Hepatocyte (in vitro differentiated cells): ENCODE data around the gene NAA11.

Experiments used
- CTCF ChIP-seq: fragments of 200-600 bp; sonication (generic); IDR thresholded peaks from 2 replicates; pipeline ENCODE4 v1.5.1; 2016; ENCODE audit warnings: antibody characterized with exemption, mild to moderate bottlenecking; ENCODE audit not compliant: poor library complexity
- EZH2phosphoT487 ChIP-seq: fragments of 200-600 bp; sonication (generic); IDR thresholded peaks from one replicate; pipeline ENCODE4 v1.6.1; 2018; ENCODE audit warnings: antibody characterized with exemption, mild to moderate bottlenecking, low read depth, moderate library complexity; ENCODE audit not compliant: unreplicated experiment, severe bottlenecking

GRCh38 chr4:79288185-79288584 is 37.7 kb downstream of the NAA11 start:
- TF ChIP-seq CTCF = no peak
- TF ChIP-seq EZH2phosphoT487 = no peak
